Measurements from ENCODE around the gene TTYH3.

The TTYH3 gene

DNA sequence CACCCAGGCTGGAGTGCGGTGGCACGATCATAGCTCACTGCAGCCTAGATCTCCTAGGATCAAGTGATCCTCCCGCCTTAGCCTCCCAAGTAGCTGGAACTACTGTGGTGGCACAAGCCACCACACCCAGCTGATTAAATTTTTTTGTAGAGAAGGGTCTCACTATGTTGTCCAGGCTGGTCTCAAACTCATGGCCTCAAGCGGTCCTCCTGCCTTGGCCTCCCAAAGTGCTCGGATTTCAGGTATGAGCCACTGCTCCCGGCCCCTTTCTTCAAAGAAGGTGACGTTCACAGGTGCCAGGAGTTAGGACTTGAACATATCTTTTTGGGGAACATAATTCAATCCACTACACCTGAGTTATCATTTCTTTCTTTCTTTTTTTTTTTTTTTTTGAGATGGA is 2.9 kb upstream of the TTYH3 start:
- peaks cover 44% of the 10 kb centered on the region for H3K4me1 ChIP-seq (ENCODE audit: control insufficient read depth, insufficient read depth, low read length)
- H3K27me3 ChIP-seq (ENCODE audit: control insufficient read depth in 1 of 2, insufficient read depth in 2 of 2, low read length in 2 of 2): no peaks in the 10 kb centered on the region
- no peak overlapping the region for H3K27ac ChIP-seq (ENCODE audit: low read length)
- no peaks in the 10 kb centered on the region for H3K36me3 ChIP-seq (ENCODE audit: control insufficient read depth in 2 of 2, insufficient read depth in 2 of 2, low read length in 2 of 2)
- no peaks in the 10 kb centered on the region for H3K9me3 ChIP-seq (ENCODE audit: control insufficient read depth in 2 of 2, low read length in 2 of 2)
- no peak overlapping the region for H3K9ac ChIP-seq (ENCODE audit: low read length in 2 of 2)
- no peak overlapping the region for H3K4me3 ChIP-seq (ENCODE audit: low read length in 2 of 2)

DNA sequence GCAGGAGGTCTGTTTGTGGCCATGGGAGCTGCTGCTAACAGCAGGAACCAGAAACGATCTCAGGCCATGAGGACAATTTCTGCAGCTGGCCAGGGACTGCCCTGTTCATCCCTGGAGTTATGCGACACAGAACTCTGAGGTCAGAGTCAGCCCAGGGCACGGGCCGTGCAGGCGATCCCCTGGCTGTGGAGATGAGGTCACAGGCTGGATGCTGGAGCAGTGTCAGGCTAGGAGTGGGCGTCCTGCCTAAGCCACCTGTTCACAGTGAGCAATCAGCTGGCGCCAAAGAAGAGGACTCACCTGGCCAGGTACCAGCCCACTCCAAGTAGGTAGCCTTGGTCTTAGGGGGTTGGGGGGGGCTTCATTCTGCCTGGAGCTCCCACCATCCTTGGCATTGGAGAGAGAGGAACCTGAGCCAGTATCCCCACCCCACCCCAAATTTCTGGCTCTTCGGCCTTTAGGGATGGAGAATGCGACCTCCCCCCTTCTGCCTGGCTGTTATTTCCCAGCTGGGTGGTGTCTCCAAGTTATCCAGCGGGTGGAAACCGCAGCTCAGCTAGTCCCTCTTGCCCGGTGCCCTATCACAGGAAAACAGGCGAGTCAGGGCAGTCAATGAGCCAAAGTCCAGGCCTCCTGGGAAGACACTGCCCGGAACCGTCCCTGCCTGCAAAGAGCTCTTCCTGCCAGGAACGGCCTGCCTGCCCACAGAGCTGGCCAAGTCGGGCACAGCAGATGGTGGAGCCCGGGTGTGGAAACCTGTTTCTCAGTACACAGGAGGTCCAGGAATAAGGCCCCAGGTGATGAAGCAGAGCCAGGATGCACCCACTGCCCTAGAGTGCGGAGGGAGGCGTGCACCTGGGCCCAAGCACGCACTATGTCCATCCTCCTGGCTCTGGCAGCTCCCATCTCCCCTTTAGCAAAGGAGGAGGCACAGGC is 1.8 kb upstream of the TTYH3 start:
- Histone ChIP-seq H3K4me3 (ENCODE audit: low read length in 2 of 2) (no peak overlapping the region), H3K9ac (ENCODE audit: low read length in 2 of 2) (peak overlapping the region in 1 of 2 donors; percentile 5), H3K9me3 (ENCODE audit: control insufficient read depth in 2 of 2, low read length in 2 of 2) (no peaks in the 10 kb centered on the region), H3K27ac (ENCODE audit: low read length) (no peak overlapping the region), H3K27me3 (ENCODE audit: control insufficient read depth in 1 of 2, insufficient read depth in 2 of 2, low read length in 2 of 2) (no peaks in the 10 kb centered on the region), H3K4me1 (ENCODE audit: control insufficient read depth, insufficient read depth, low read length) (peaks cover 53% of the 10 kb centered on the region), H3K36me3 (ENCODE audit: control insufficient read depth in 2 of 2, insufficient read depth in 2 of 2, low read length in 2 of 2) (no peaks in the 10 kb centered on the region)

GRCh38 chr7:2632733-2633537 is 1.1 kb downstream of the TTYH3 start:
- peak overlapping the region; percentile 82 to 90 for H3K9ac ChIP-seq (ENCODE audit: low read length in 2 of 2)
- no peaks in the 10 kb centered on the region for H3K36me3 ChIP-seq (ENCODE audit: control insufficient read depth in 2 of 2, insufficient read depth in 2 of 2, low read length in 2 of 2)
- H3K4me1 ChIP-seq (ENCODE audit: control insufficient read depth, insufficient read depth, low read length): peaks cover 62% of the 10 kb centered on the region
- H3K27ac ChIP-seq (ENCODE audit: low read length): peak overlapping the region; percentile 67
- no peaks in the 10 kb centered on the region for H3K9me3 ChIP-seq (ENCODE audit: control insufficient read depth in 2 of 2, low read length in 2 of 2)
- H3K4me3 ChIP-seq (ENCODE audit: low read length in 2 of 2): peak overlapping the region; percentile 62 to 87
- no peaks in the 10 kb centered on the region for H3K27me3 ChIP-seq (ENCODE audit: control insufficient read depth in 1 of 2, insufficient read depth in 2 of 2, low read length in 2 of 2)

DNA sequence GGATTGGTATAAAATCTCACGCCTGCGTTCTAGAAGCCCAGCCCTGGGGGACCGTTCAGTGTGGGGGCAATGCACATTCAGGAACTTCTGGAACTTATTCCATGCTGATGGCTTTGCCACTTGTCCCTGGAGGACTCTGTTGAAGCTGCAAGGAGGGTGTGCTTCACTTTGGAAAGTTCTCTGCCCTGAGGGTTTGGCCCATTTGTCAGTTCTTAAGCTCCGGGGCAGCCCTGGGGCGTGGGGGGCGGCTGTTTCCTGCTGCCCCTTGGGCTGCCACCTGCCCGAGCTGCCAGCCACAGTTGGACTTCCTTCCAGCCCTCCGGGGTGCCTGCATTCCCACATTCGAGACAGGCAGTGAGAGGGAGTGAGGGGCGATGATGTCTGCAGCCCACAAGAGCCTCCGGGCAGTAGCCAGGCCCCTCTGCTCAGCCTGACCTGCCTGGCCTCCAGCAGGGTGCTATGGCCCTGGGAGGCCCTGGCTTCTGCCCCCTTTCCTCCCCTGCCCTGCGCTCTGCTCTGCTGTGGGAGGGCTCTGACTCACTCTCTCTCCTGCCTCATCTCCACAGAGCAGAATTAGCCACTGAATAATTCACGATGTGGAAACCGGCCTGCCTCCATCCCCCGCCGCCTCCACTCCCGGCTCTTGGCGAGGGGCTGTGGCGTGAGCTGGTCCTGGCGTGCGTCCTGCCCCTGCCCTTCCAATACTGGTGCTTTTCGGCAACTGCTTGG is 1.9 kb downstream of the TTYH3 start:
- peak overlapping the region; percentile 82 to 90 for H3K9ac ChIP-seq (ENCODE audit: low read length in 2 of 2)
- peaks cover 68% of the 10 kb centered on the region for H3K4me1 ChIP-seq (ENCODE audit: control insufficient read depth, insufficient read depth, low read length)

GRCh38 chr7:2634267-2635145 is 2.7 kb downstream of the TTYH3 start:
- H3K27ac ChIP-seq (ENCODE audit: low read length): peak overlapping the region; percentile 67
- peaks cover 76% of the 10 kb centered on the region for H3K4me1 ChIP-seq (ENCODE audit: control insufficient read depth, insufficient read depth, low read length)
- no peaks in the 10 kb centered on the region for H3K36me3 ChIP-seq (ENCODE audit: control insufficient read depth in 2 of 2, insufficient read depth in 2 of 2, low read length in 2 of 2)
- peak overlapping the region; percentile 62 to 87 for H3K4me3 ChIP-seq (ENCODE audit: low read length in 2 of 2)
- no peaks in the 10 kb centered on the region for H3K27me3 ChIP-seq (ENCODE audit: control insufficient read depth in 1 of 2, insufficient read depth in 2 of 2, low read length in 2 of 2)
- peak overlapping the region in 1 of 2 donors; percentile 36 for H3K9ac ChIP-seq (ENCODE audit: low read length in 2 of 2)
- no peaks in the 10 kb centered on the region for H3K9me3 ChIP-seq (ENCODE audit: control insufficient read depth in 2 of 2, low read length in 2 of 2)

More for the DNA sequence above, 1.9 kb downstream of the TTYH3 start:
- H3K36me3 ChIP-seq (ENCODE audit: control insufficient read depth in 2 of 2, insufficient read depth in 2 of 2, low read length in 2 of 2): no peaks in the 10 kb centered on the region
- no peaks in the 10 kb centered on the region for H3K9me3 ChIP-seq (ENCODE audit: control insufficient read depth in 2 of 2, low read length in 2 of 2)
- peak overlapping the region; percentile 62 to 87 for H3K4me3 ChIP-seq (ENCODE audit: low read length in 2 of 2)
- peak overlapping the region; percentile 67 for H3K27ac ChIP-seq (ENCODE audit: low read length)
- H3K27me3 ChIP-seq (ENCODE audit: control insufficient read depth in 1 of 2, insufficient read depth in 2 of 2, low read length in 2 of 2): no peaks in the 10 kb centered on the region

DNA sequence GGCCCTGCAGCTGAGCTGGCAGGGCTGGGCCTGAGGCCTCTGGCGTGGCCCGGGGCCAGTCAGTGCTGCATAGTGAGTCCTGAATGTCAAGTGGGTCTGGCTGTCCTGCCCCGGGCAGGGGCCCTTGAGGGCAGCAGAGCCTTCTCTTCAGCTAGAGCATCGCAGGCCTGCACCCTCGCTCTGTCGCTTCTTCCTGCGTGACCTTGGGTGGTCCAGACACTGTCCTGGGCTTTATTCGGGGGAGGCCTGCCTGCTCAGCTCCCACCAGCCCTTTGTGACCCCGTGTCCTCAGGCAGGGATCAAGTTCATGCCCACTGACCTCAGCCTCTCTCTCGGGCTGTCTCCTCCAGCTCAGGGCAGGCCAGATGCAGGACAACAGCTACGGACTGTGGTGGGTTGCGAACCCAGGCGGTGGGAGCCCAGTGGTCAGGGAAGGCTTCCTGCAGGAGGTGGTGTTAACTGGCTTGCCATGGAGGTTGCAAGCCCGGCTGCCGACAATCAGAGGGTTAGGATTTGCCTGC is 3.4 kb downstream of the TTYH3 start:
- Histone ChIP-seq H3K36me3 (ENCODE audit: control insufficient read depth in 2 of 2, insufficient read depth in 2 of 2, low read length in 2 of 2) (no peaks in the 10 kb centered on the region), H3K9ac (ENCODE audit: low read length in 2 of 2) (no peak overlapping the region), H3K27me3 (ENCODE audit: control insufficient read depth in 1 of 2, insufficient read depth in 2 of 2, low read length in 2 of 2) (no peaks in the 10 kb centered on the region), H3K27ac (ENCODE audit: low read length) (no peak overlapping the region), H3K9me3 (ENCODE audit: control insufficient read depth in 2 of 2, low read length in 2 of 2) (no peaks in the 10 kb centered on the region), H3K4me1 (ENCODE audit: control insufficient read depth, insufficient read depth, low read length) (peaks cover 83% of the 10 kb centered on the region), H3K4me3 (ENCODE audit: low read length in 2 of 2) (no peak overlapping the region)

- no peak overlapping the region for H3K4me3 ChIP-seq (ENCODE audit: low read length in 2 of 2)
These were observed 4.3 kb downstream of the TTYH3 start for GRCh38 chr7:2635810-2636701.

DNA sequence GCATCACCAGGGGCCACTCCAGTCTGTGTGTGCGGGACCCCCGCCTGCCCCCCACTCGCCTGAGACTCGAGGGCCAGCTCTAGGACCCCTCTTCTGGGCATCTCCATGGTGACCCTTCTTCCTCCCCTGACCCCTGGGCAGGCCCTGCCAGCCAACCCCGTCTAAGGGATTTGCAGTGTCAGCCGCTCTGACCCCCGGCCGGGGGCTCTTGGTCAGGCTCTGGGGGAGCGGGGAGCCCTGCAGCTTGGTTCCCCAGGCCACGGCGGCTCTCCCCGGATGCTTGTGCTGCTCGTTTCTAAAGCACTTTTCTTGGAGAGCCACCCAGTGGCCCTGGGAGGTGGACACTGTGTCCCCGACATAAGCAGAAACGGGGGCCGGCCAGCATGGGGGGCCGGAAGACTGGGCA is 5.3 kb downstream of the TTYH3 start:
- Histone ChIP-seq H3K27me3 (ENCODE audit: control insufficient read depth in 1 of 2, insufficient read depth in 2 of 2, low read length in 2 of 2) (no peaks in the 10 kb centered on the region), H3K9me3 (ENCODE audit: control insufficient read depth in 2 of 2, low read length in 2 of 2) (no peaks in the 10 kb centered on the region), H3K4me1 (ENCODE audit: control insufficient read depth, insufficient read depth, low read length) (peaks cover 93% of the 10 kb centered on the region), H3K9ac (ENCODE audit: low read length in 2 of 2) (no peak overlapping the region), H3K36me3 (ENCODE audit: control insufficient read depth in 2 of 2, insufficient read depth in 2 of 2, low read length in 2 of 2) (no peaks in the 10 kb centered on the region), H3K27ac (ENCODE audit: low read length) (peak overlapping the region; percentile 18), H3K4me3 (ENCODE audit: low read length in 2 of 2) (no peak overlapping the region)

More at GRCh38 chr7:2635810-2636701, 4.3 kb downstream of the TTYH3 start:
- Histone ChIP-seq H3K27me3 (ENCODE audit: control insufficient read depth in 1 of 2, insufficient read depth in 2 of 2, low read length in 2 of 2) (no peaks in the 10 kb centered on the region), H3K9ac (ENCODE audit: low read length in 2 of 2) (peak overlapping the region in 1 of 2 donors; percentile 0), H3K27ac (ENCODE audit: low read length) (no peak overlapping the region), H3K9me3 (ENCODE audit: control insufficient read depth in 2 of 2, low read length in 2 of 2) (no peaks in the 10 kb centered on the region), H3K36me3 (ENCODE audit: control insufficient read depth in 2 of 2, insufficient read depth in 2 of 2, low read length in 2 of 2) (no peaks in the 10 kb centered on the region), H3K4me1 (ENCODE audit: control insufficient read depth, insufficient read depth, low read length) (peaks cover 86% of the 10 kb centered on the region)
